GM19035 (cell line): ENCODE results near the gene ESRRA.
A peak's percentile ranks its signal among the peaks of the same experiment; 100 is the strongest.

Experiments
- ATAC-seq: cut with Tn5 transposase; IDR thresholded peaks from one replicate; pipeline ENCODE4 v1.9.1; 2021; ENCODE audit not compliant: unreplicated experiment

The ESRRA gene

GRCh38 chr11:64291262-64291751, 14.0 kb upstream of the ESRRA start, which contains the start of gene KCNK4:
KCNK4 (plus strand) TSS chr11:64291302; CDS start chr11:64293019, 1,717 bp downstream.
- ATAC-seq: no peak

DNA sequence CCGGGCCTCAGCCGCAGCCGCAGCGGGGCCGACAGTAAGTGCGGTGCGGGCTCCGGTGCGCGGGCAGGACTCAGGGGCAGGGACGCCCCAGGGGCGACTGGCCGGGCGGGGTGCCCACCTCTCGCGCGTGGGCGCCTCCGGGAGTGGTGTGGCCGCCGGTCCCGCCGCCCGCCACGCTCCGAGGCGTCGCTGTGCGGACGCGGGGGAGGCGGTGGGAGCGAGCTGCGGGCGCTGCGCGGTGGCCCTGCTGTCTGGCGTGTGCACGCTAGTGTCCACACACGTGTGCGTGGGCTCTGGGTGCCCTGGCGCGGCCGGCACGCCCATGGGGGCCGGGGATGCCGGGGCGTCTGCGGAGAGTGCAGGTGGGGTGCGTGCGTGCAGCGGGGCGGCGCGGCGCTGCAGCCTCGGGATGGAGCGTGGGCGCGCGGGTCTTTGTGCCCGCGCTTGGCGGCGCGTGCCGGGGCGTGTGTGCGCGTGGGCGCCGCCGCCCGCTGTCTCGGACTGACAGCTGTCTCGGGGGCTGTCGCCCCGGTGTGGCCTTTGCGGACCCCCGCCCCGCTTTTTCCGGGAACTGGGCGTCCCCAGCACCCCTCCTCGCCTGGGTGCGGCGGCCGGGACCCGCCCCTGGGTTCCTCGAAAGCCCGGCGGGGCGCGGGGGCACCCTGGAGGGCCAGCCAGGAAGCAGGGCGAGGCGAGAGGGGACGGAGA, 13.4 kb upstream of the ESRRA start:
- ATAC-seq: no peak

- no peak for ATAC-seq
Observed at GRCh38 chr11:64292460-64293254, 12.7 kb upstream of the ESRRA start.

- no peak for ATAC-seq
Observed at GRCh38 chr11:64294774-64295173, 10.6 kb upstream of the ESRRA start.

- ATAC-seq: no peak
Observed at GRCh38 chr11:64295760-64296159, 9.6 kb upstream of the ESRRA start.

DNA sequence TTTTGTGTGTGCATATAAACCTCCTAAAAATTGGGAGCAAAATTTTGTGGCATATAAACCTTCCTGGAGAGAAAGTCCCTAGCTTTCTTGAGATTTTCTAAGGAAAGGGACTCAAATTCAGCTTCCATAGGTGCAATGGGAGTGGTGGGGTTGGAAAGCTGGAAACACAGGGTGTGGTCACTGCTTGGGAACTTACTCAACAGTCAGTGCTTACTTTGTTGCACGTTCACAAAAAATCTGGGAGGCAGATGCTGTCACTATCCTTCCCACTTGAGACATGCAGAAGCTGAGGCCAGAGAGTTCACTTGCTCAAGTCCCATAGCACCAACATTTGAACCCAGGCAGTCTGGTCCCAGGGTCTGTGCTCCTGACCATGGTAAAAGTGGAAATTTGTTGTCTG, 9.1 kb upstream of the ESRRA start:
- no peak for ATAC-seq

GRCh38 chr11:64296830-64297698, 8.3 kb upstream of the ESRRA start:
- no peak for ATAC-seq

DNA sequence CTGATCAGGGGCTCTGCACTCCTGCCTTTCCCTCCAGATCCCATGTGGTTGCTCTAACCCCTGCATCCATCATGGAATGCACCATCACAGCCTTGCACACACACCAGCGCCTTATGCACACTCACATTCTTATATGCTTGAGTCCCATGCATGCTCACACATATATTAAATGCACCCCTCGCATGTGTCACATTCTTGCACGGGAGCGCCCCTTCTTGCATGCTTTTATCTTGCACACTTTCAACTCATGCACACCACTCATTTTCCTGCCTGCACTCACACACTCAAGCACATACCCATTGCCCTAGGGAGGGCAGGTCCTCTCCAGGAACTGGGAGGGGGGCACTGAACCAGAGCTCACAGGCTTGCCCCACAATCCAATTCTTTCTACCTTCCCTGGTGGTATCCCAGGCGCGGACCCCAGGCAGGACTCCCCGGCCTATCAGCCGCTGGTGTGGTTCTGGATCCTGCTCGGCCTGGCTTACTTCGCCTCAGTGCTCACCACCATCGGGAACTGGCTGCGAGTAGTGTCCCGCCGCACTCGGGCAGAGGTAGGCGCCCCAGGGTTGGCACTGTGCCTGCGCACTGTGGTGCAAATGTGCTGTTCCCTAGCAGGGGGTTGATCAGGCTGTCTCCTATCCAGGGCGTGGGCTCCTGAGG, 7.5 kb upstream of the ESRRA start:
- ATAC-seq: no peak

- no peak for ATAC-seq
Observed at GRCh38 chr11:64298966-64299846, 6.1 kb upstream of the ESRRA start.

DNA sequence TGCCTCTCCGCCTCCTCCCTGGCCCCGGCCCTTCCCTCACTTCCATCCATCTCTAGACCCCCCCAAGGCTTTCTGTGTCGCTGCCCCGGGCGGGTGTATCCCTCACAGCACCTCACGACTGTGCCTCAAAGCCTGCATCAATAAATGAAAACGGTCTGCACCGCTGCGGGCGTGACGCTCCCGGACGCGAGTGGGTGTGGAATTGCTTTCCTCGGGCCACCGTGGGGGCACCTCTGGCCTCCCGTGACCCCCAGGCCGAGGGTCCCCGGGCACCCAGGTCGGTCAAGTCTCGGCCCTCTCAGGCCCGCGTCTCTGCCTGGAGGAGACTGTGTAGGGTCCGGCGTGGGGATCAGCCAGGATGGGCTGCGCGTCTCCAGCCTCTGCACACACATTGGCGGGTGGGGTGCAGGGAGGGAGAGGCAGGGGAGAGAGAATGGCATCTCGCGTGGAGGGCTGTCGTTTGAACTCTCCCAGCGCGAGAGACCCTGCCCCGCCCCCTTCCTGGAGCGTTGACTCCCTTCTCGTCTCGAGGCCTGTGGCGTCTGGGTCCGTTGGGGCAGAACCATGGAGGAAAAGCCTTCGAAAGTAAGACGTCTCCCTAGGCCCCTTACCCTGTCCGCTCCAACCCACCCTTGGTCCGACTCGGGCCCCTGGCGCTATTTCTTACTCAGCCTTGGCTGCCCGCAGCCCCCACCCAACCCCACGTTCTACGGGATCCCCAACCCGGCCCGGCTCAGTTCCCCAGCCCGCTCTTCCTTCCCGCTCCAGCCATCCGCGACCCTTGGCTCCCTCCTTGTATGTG, 5.3 kb upstream of the ESRRA start, which contains the start of gene CATSPERZ:
CATSPERZ (plus strand) TSS at position 512 of the 802 bp plus-strand sequence; CDS start at position 565, 53 bp downstream.
- ATAC-seq: no peak

- ATAC-seq: no peak
Observed at GRCh38 chr11:64303109-64304031, 2.0 kb upstream of the ESRRA start.

DNA sequence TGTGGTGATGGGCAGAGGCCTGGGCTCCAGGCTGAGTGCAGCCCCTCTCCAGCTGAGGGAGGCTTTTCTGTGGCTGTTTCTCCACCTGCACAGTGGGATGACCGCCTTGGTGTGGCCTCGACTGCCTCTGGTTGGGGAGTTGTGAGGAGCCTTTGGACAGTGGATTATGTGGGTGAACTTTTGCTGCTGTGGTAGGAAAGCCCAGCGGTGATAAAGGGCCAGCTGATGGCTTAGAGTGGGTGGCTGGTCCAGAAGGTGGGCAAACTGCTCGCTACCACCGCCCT, 1.4 kb upstream of the ESRRA start:
- no peak for ATAC-seq

GRCh38 chr11:64304316-64305072, 830 bp upstream of the ESRRA start:
- ATAC-seq: peak; percentile 26

- ATAC-seq: peak; percentile 25
Observed at GRCh38 chr11:64305691-64306562, 603 bp downstream of the ESRRA start.

DNA sequence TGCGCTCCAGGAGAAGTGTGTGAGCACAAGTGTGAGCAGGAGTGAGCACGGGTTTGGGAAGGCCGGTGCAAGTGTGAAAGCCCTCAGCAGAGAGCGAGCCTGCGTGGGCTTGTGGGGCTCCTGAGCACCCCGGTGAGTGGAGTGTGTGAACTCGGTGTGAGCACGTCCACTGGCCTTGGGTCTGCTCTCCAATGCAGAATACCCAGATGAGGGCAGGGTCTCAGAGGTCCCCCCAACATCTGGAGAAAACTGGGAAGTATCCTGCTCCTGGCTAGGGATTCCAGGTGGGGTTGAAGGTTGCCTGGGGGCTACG, 1.2 kb downstream of the ESRRA start:
- no peak for ATAC-seq

- no peak for ATAC-seq
Observed at GRCh38 chr11:64306876-64307622, 1.7 kb downstream of the ESRRA start.
